K562 (cell line): ENCODE data around the gene ERF. TPM values are rescaled to one million over a fixed set of nuclear protein-coding genes. Genes with fewer than 3 reads are reported as not detected.

ENCODE experiments used
- ELK1 ChIP-seq: sonication (generic); formaldehyde crosslinking; IDR thresholded peaks from 2 replicates; pipeline ENCODE4 v1.8.1; 2022; ENCODE audit warnings: missing genetic modification reagents
- HMGN3 ChIP-seq: IDR thresholded peaks from 2 replicates; pipeline ENCODE4 v1.6.1; 2011; ENCODE audit warnings: borderline replicate concordance, low read depth, mild to moderate bottlenecking, mixed read lengths, low read length; ENCODE audit not compliant: insufficient read length; ENCODE audit errors: extremely low read depth
- KDM4B ChIP-seq, 2 experiments: fragments of 450-650 bp in 1 of 2; sonication (generic) in 1 of 2; IDR thresholded peaks; 2 replicates each; pipeline ENCODE4 v1.6.1; 2016 to 2017; ENCODE audit warnings: borderline replicate concordance in 2 of 2, antibody characterized with exemption in 1 of 2, low read depth in 1 of 2, mild to moderate bottlenecking in 1 of 2
- KDM5B ChIP-seq: fragments of 200-600 bp; sonication (generic); IDR thresholded peaks from 2 replicates; pipeline ENCODE4 v1.6.1; 2012; ENCODE audit warnings: low read depth, mild to moderate bottlenecking, moderate library complexity, low read length, control low read depth, inconsistent platforms; ENCODE audit not compliant: insufficient replicate concordance
- MBD2 ChIP-seq: sonication (generic); IDR thresholded peaks from 2 replicates; pipeline ENCODE4 v1.6.1; 2016; ENCODE audit warnings: low read depth, borderline replicate concordance
- THAP12 ChIP-seq: fragments of 250-450 bp; sonication (Bioruptor Pico); IDR thresholded peaks from 2 replicates; pipeline ENCODE4 v1.9.0; 2021; ENCODE audit warnings: mild to moderate bottlenecking, inconsistent platforms
- ZC3H4 ChIP-seq: sonication (generic); formaldehyde crosslinking; IDR thresholded peaks from 2 replicates; pipeline ENCODE4 v1.9.0; 2021; ENCODE audit warnings: missing genetic modification reagents, borderline replicate concordance
- polyA plus RNA-seq, 8 experiments: library from polyadenylated mRNA; depleted of rRNA in 4 of 8; stranded (reverse) in 5 of 8; unstranded in 3 of 8; fragments of >200 nt; fragmentation: Nextera tagmentation in 2 of 8; fragmentation: Illumina TruSeq in 1 of 8; extraction: Ambion mirVana in 2 of 8; extraction: Trizol in 1 of 8; gene quantifications; 2 replicates each; pipeline versions ENCODE4 v1.2.1 to v1.2.3, GENCODE V29; 2011 to 2014; ENCODE audit warnings: inconsistent platforms in 1 of 8, missing spikeins in 1 of 8
- total RNA-seq, 7 experiments: library from RNA; depleted of rRNA in 6 of 7; stranded (reverse); fragments of >200 nt in 6 of 7; fragmentation: Illumina TruSeq in 2 of 7; extraction: Trizol in 2 of 7; gene quantifications; 2 replicates each; pipeline versions ENCODE4 v1.2.1 to v1.2.3, GENCODE V29; 2011 to 2021; ENCODE audit warnings: low replicate concordance in 1 of 7
- TF ChIP-seq, protein P1 (sequence below), 3 experiments: IDR thresholded peaks in 2 of 3; conservative IDR thresholded peaks in 1 of 3; 2 replicates each; pipeline ENCODE4 v1.5.1; 2011 to 2012; ENCODE audit warnings: low read length in 3 of 3, mild to moderate bottlenecking in 3 of 3, control low read depth in 2 of 3, improper control_type of control experiment in 1 of 3, inconsistent platforms in 1 of 3, low read depth in 1 of 3, mixed read lengths in 1 of 3, moderate library complexity in 1 of 3; ENCODE audit not compliant: insufficient read depth in 2 of 3
- TF ChIP-seq, protein P2 (sequence below): conservative IDR thresholded peaks from 2 replicates; pipeline ENCODE4 v1.6.1; 2011; ENCODE audit warnings: low read depth, mild to moderate bottlenecking, low read length; ENCODE audit not compliant: control insufficient read depth

The ERF gene
- total and polyA plus RNA-seq, 9 of the 15 experiments (the other 6 are each of a cell fraction or from before 2014, with no cell fraction given) = 0.03 to 75.4 (median 27.0) TPM

DNA sequence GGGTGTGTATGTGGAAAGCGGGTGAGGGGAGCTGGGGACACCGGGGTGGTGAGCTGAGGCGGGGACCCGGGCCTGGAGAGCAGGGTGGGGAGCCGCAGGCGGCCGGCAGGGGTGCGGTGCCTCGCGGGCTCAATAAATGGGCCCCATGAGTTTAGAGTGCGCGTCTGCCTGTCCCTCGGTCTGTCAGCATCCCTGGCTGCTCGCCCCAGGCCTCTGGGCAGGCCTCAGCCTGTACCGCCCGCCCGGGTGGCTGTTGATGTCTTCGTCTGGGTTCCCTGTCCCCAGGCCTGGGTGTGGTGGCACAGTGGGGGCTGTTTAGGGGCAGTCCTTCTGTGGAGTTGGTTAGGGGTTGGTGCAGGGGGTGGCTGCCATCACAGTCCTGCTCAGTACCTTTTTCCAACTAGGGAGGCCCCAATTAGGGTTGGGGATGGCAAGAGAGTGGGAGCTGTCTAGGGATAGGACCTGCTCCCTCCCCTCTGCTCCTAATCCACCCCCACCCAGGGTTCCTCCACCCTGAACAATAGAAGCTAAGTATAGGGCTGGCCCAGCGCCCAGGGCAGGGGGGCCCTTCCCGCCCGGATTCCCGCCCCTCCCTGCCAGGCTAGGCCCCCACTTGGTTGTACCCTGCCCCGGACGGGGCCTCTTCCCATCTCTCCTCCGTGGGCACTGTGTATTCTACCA is 26.4 kb upstream of the ERF start (continued):
- 0 out of 2 replicates have a peak, but pooled peaks have one; percentile 39 for TF ChIP-seq THAP12 (CRISPR knock-in tag)
- TF ChIP-seq KDM5B = peak; percentile 28
- TF ChIP-seq ZC3H4 (CRISPR knock-in tag) = 0 out of 2 replicates have a peak, but pooled peaks have one; percentile 38
- TF ChIP-seq MBD2 = 0 out of 2 replicates have a peak, but pooled peaks have one; percentile 15
- TF ChIP-seq, protein P1, sequence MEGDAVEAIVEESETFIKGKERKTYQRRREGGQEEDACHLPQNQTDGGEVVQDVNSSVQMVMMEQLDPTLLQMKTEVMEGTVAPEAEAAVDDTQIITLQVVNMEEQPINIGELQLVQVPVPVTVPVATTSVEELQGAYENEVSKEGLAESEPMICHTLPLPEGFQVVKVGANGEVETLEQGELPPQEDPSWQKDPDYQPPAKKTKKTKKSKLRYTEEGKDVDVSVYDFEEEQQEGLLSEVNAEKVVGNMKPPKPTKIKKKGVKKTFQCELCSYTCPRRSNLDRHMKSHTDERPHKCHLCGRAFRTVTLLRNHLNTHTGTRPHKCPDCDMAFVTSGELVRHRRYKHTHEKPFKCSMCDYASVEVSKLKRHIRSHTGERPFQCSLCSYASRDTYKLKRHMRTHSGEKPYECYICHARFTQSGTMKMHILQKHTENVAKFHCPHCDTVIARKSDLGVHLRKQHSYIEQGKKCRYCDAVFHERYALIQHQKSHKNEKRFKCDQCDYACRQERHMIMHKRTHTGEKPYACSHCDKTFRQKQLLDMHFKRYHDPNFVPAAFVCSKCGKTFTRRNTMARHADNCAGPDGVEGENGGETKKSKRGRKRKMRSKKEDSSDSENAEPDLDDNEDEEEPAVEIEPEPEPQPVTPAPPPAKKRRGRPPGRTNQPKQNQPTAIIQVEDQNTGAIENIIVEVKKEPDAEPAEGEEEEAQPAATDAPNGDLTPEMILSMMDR (IDR thresholded peaks at IDR 0.05 in 2 of 3, conservative IDR thresholded peaks at IDR 0.05 in 1 of 3; ENCODE audit: insufficient read depth in 2 of 3, low read depth in 1 of 3, low read length in 3 of 3) = 0 out of 6 replicates have a peak, but pooled peaks of 1 of the 3 experiments have one; percentile 4
- TF ChIP-seq, protein P2, sequence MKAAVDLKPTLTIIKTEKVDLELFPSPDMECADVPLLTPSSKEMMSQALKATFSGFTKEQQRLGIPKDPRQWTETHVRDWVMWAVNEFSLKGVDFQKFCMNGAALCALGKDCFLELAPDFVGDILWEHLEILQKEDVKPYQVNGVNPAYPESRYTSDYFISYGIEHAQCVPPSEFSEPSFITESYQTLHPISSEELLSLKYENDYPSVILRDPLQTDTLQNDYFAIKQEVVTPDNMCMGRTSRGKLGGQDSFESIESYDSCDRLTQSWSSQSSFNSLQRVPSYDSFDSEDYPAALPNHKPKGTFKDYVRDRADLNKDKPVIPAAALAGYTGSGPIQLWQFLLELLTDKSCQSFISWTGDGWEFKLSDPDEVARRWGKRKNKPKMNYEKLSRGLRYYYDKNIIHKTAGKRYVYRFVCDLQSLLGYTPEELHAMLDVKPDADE = 0 out of 2 replicates have a peak, but pooled peaks have one; percentile 16
- TF ChIP-seq ELK1 = 0 out of 2 replicates have a peak, but pooled peaks have one; percentile 40
- no peak for TF ChIP-seq KDM4B (IDR thresholded peaks at IDR 0.05; ENCODE audit: borderline replicate concordance in 2 of 2, low read depth in 1 of 2)
- peak; percentile 22 for TF ChIP-seq HMGN3
- TF ChIP-seq, all 486 proteins: peak for 11
